GM10847 (cell line): ENCODE measurements around the gene MROH2B.

Experiments
- POLR2A ChIP-seq: IDR thresholded peaks from 2 replicates; pipeline ENCODE4 v1.6.1; 2011; ENCODE audit not compliant: insufficient read length; ENCODE audit errors: extremely low read depth

The MROH2B gene

GRCh38 chr5:40987349-40987748, 83.8 kb downstream of the MROH2B start:
- TF ChIP-seq POLR2A: no peak

DNA sequence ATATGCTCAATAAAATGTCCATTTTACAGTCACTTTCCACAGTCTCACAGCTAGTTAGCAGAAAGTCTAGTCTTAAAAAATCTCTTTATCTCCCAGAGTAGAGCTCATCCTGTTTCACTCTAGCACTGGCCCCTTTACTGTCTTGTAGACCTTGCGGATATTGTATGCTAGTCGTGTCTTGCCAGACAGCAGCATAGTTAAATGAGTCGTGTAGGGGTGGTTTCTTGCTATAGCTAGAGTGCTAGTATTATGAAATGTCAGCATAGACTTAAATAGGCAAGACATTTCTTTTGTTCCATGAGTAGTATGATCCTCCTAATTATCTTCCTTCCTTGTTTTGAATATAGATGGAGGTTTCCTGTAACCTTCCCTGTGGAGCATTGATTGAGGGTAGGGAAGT, 84.5 kb downstream of the MROH2B start:
- no peak for TF ChIP-seq POLR2A

DNA sequence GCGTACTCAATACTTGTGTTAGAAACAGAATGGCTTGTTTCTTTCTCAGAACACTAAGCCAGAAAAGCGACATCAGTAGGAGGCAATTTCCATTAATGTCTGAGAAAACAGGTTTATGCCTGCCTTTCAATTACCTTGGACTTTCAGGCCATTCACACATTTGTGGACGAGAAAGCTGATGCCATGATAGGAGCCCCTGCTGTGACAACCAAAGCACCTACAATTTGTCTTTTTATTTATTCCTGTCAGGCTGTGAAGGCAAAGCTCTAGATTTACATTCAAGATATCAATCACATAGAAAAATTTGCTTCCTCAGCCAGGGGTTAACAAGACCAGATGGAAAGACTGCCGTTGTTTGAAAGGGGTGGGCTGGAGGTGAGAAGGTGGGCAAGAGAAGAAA, 85.6 kb downstream of the MROH2B start:
- TF ChIP-seq POLR2A: no peak

GRCh38 chr5:40984884-40985283, 86.3 kb downstream of the MROH2B start:
- TF ChIP-seq POLR2A: no peak

DNA sequence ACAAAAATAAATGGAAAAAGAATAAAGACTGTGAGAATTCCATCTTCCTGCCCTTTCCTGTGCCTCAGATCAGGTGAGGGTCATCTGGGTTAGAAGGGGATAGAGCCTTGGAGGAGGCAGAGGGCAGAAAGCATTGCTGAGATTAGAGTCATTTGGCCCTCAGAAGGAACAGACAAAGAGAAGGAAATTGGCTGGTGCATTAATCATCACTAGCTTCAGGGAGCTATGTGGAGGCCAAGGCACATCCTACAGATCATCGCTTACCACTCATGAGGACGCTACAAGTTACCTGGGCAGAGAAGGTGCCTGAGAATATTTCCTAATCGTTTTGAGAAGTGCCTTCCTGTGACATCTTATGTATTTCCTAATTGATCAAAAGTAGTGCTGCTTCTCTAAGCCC, 87.4 kb downstream of the MROH2B start:
- TF ChIP-seq POLR2A: no peak

GRCh38 chr5:40981420-40981819, 89.7 kb downstream of the MROH2B start:
- no peak for TF ChIP-seq POLR2A

DNA sequence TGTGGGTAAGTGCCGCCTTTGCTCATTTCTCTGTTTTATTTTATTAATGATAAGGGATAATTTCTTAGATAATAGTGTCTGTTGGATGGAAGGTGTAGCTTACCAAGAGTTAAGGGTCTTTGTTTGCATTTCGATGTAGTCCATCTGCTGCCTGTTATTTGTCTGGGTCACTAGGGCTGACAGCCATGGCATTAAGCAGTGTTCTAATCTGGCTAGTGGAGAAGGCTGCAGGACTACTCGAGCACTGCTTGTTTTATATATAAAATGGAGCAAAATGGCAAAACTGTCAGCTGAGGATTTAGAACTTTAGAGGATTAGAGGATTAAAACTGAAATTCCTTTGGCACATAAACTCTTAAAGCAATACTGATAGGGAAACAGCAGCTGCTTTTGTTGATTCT, 94.3 kb downstream of the MROH2B start:
- TF ChIP-seq POLR2A: no peak

DNA sequence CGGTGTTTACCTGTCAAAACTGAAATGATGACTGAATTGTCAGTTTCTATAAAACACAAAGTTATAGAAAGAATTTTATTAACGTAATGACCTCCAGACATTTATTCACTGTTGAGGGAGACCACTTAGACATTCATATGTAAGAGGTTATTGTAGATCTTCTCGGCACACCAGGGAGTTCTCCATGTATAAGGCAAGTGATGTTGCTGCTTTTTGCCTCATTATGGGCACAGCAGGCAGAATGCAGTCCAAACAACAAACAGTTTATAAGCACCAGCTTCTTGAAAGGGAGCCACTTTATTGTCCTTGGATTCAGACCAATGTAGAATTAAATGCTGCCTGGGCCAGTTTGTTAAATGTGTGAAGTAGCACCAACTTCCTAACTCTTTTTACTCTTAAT, 95.1 kb downstream of the MROH2B start:
- no peak for TF ChIP-seq POLR2A

- TF ChIP-seq POLR2A: no peak
Observed at GRCh38 chr5:40973364-40974004, 97.7 kb downstream of the MROH2B start.

GRCh38 chr5:40972434-40972833, 98.7 kb downstream of the MROH2B start:
- TF ChIP-seq POLR2A: no peak

GRCh38 chr5:40962207-40962955, 108.8 kb downstream of the MROH2B start:
- no peak for TF ChIP-seq POLR2A

GRCh38 chr5:40960037-40960436, 111.1 kb downstream of the MROH2B start:
- TF ChIP-seq POLR2A: no peak

DNA sequence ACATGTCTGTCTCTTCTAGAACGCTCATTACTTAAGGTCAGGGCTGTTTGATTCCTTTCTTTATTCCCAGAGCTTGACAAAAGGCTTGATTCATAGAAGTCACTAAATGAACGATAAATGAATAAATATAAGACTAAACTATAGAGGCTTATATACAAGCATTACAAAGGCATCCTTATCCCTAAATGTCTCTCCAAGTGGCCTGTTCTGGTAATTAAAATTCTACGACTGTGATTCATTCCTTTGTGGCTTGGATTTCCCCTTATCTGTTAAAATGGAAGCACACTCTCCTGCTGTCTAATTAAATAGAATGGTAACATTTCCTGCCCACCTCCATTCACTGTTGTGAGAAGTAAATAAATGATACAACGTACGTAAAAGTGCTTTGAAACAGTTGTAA, 112.3 kb downstream of the MROH2B start:
- no peak for TF ChIP-seq POLR2A

DNA sequence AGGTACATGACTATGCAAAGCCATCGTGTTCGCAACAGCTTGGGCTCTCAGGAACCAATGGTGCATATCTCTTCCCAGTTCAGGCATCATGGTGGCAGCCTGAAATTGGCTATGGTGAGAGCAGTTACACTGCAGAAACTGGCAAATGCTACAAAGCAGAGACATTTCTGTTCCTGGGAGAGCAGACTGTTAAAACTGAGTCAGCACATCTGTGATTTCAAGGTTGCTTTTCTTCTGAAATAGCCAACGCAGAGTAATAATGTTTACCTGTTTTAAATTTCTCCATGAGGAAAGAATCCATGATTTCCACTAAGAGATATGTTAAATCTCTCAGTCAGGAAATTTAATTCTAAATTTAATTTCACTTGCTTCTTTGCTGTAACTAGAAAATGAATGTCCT, 114.1 kb downstream of the MROH2B start:
- no peak for TF ChIP-seq POLR2A

- TF ChIP-seq POLR2A: no peak
Observed at GRCh38 chr5:40955313-40955712, 115.8 kb downstream of the MROH2B start.
